SKM-1 treated with dmso at 0.1 percent for 144 hours (cell line): ENCODE data around the gene SIK3.
"Not testable (repeated sequence)": the region's sequence is repeated elsewhere in the genome, so short reads cannot be mapped to it uniquely, and the experiment has no call there.

Experiments used
- DNase-seq: peaks from one replicate; lab custom pipeline; 2025; ENCODE audit not compliant: unreplicated experiment; lab: John Stamatoyannopoulos, UW

Gene SIK3

GRCh38 chr11:116843661-116844060 is 254.6 kb downstream of the SIK3 start:
- DNase-seq: no peak

GRCh38 chr11:116842909-116843308 is 255.3 kb downstream of the SIK3 start:
- DNase-seq: no peak

- DNase-seq: no peak
Measured at GRCh38 chr11:116842117-116842516, 256.1 kb downstream of the SIK3 start.

- no peak for DNase-seq
Measured at GRCh38 chr11:116840746-116841296, 257.4 kb downstream of the SIK3 start.

GRCh38 chr11:116840224-116840745 is 257.9 kb downstream of the SIK3 start:
- no peak for DNase-seq

- no peak for DNase-seq
Measured at GRCh38 chr11:116838321-116839084, 259.7 kb downstream of the SIK3 start.

- no peak for DNase-seq
Measured at GRCh38 chr11:116837231-116838091, 260.8 kb downstream of the SIK3 start, which contains the start of gene APOA1. APOA1 (minus strand) TSS chr11:116837622; CDS start chr11:116837387, 235 bp downstream.

- no peak for DNase-seq
Measured at GRCh38 chr11:116836632-116836991, 261.6 kb downstream of the SIK3 start.

- DNase-seq: peak; percentile 89
Measured at GRCh38 chr11:116835791-116836631, 262.2 kb downstream of the SIK3 start.

- DNase-seq: peak; percentile 61
Measured at GRCh38 chr11:116835042-116835772, 263.0 kb downstream of the SIK3 start.

- not testable (repeated sequence) for DNase-seq
Measured at GRCh38 chr11:116834535-116835041, 263.6 kb downstream of the SIK3 start.

- DNase-seq: no peak
Measured at GRCh38 chr11:116833816-116834534, 264.3 kb downstream of the SIK3 start.

GRCh38 chr11:116833491-116833815 is 264.8 kb downstream of the SIK3 start:
- no peak for DNase-seq

- no peak for DNase-seq
Measured at GRCh38 chr11:116832350-116833290, 265.6 kb downstream of the SIK3 start.

- DNase-seq: no peak
Measured at GRCh38 chr11:116831790-116832349, 266.4 kb downstream of the SIK3 start.

GRCh38 chr11:116830184-116830912 is 267.9 kb downstream of the SIK3 start:
- no peak for DNase-seq

GRCh38 chr11:116829525-116830183 is 268.6 kb downstream of the SIK3 start, which contains the start of gene APOC3:
APOC3 (plus strand) TSS chr11:116829907; CDS start chr11:116830583, 676 bp downstream.
- DNase-seq: no peak
